UCSD-AML1 (cell line): Measurements from ENCODE around the gene ADAP2.
A peak's percentile ranks its signal among the peaks of the same experiment; 100 is the strongest.
"Not testable (repeated sequence)": the region's sequence is repeated elsewhere in the genome, so short reads cannot be mapped to it uniquely, and the experiment has no call there.

ENCODE experiments used
- DNase-seq: peaks from one replicate; lab custom pipeline; 2025; ENCODE audit not compliant: unreplicated experiment; lab: John Stamatoyannopoulos, UW

The ADAP2 gene

GRCh38 chr17:30921544-30922196 lies at the start of gene ADAP2:
Gene ADAP2, plus strand, starts transcription at chr17:30921945. Its CDS starts 70 bp downstream, at chr17:30922015.
- peak; percentile 42 for DNase-seq

- DNase-seq = no peak
These were observed 35.6 kb upstream of the ADAP2 start for GRCh38 chr17:30886187-30886586.

GRCh38 chr17:30894236-30894635 lies 27.5 kb upstream of the ADAP2 start:
- no peak for DNase-seq

- no peak for DNase-seq
These were observed 24.4 kb upstream of the ADAP2 start for GRCh38 chr17:30897311-30897710.

GRCh38 chr17:30905742-30906100 lies 16.0 kb upstream of the ADAP2 start:
- peak; percentile 61 for DNase-seq

GRCh38 chr17:30906101-30906911 lies 15.4 kb upstream of the ADAP2 start, which contains the start of gene TEFM:
Gene TEFM, minus strand, starts transcription at chr17:30906238. Its CDS starts 40 bp downstream, at chr17:30906198.
- peak; percentile 91 for DNase-seq

GRCh38 chr17:30908717-30909420 lies 12.9 kb upstream of the ADAP2 start:
- no peak for DNase-seq

GRCh38 chr17:30910151-30910550 lies 11.6 kb upstream of the ADAP2 start:
- not testable (repeated sequence) for DNase-seq

GRCh38 chr17:30913955-30914354 lies 7.8 kb upstream of the ADAP2 start:
- no peak for DNase-seq

GRCh38 chr17:30915833-30916611 lies 5.7 kb upstream of the ADAP2 start:
- no peak for DNase-seq

GRCh38 chr17:30917050-30917449 lies 4.7 kb upstream of the ADAP2 start:
- DNase-seq = no peak

GRCh38 chr17:30920282-30920681 lies 1.5 kb upstream of the ADAP2 start:
- DNase-seq = no peak

- no peak for DNase-seq
These were observed 832 bp upstream of the ADAP2 start for GRCh38 chr17:30920683-30921543.

- DNase-seq = no peak
These were observed 688 bp downstream of the ADAP2 start for GRCh38 chr17:30922235-30923030.

GRCh38 chr17:30924341-30924740 lies 2.6 kb downstream of the ADAP2 start:
- DNase-seq = no peak

- DNase-seq = no peak
These were observed 4.8 kb downstream of the ADAP2 start for GRCh38 chr17:30926516-30926915.

- DNase-seq = no peak
These were observed 6.0 kb downstream of the ADAP2 start for GRCh38 chr17:30927756-30928155.

- no peak for DNase-seq
These were observed 6.8 kb downstream of the ADAP2 start for GRCh38 chr17:30928584-30928983.

GRCh38 chr17:30929081-30929633 lies 7.4 kb downstream of the ADAP2 start:
- no peak for DNase-seq
